AG04450 (cell line): ENCODE results near the gene PRKAG2. TPM values are rescaled to one million over a fixed set of nuclear protein-coding genes. Genes with fewer than 3 reads are reported as not detected.

Experiments used
- CTCF ChIA-PET: fragments of 300-600, 350-600 bp; formaldehyde crosslinking; extraction: SDS; loops from one replicate; lab custom pipeline; 2022; ENCODE audit warnings: antibody characterized with exemption, inconsistent platforms; lab: Charles Lee
- POLR2A ChIA-PET: fragments of 350-600 bp; formaldehyde crosslinking; extraction: SDS; loops from one replicate; lab custom pipeline; 2021; ENCODE audit warnings: antibody characterized with exemption, inconsistent platforms; lab: Yijun Ruan, JAX
- DNase-seq: peaks from one replicate; pipeline ENCODE4 v3.0.0-alpha.2; 2011; ENCODE audit warnings: low read depth, low spot score
- H3K27ac ChIP-seq: one replicate; pipeline ENCODE4 v1.5.1; 2012; ENCODE audit warnings: low read depth, low read length, control low read depth
- H3K27me3 ChIP-seq: one replicate; pipeline ENCODE4 v1.6.0; 2012; ENCODE audit warnings: low read length; ENCODE audit not compliant: control insufficient read depth, insufficient read depth
- H3K4me3 ChIP-seq: 2 replicates; pipeline ENCODE4 v1.5.1; 2011; ENCODE audit warnings: mild to moderate bottlenecking, low read depth, low read length, control low read depth
- H3K9me3 ChIP-seq: 2 replicates; pipeline ENCODE4 v1.5.1; 2012; ENCODE audit warnings: low read length; ENCODE audit not compliant: control insufficient read depth, insufficient read depth
- CTCF ChIP-seq: IDR thresholded peaks from 2 replicates; pipeline ENCODE4 v1.5.1; 2011; ENCODE audit warnings: low read depth, low read length, control low read depth, inconsistent platforms
- polyA plus RNA-seq: library from polyadenylated mRNA; depleted of rRNA; stranded (reverse); fragments of >200 nt; gene quantifications from 2 replicates; pipeline ENCODE4 v1.2.3, GENCODE V29; 2011

PRKAG2 gene
- polyA plus RNA-seq, 1 experiment = 45.0 TPM

- DNase-seq = no peak
- Histone ChIP-seq H3K27me3 (no peaks in the 10 kb centered on the region), H3K27ac (peak overlapping the region; percentile 80), H3K4me3 (no peak overlapping the region), H3K9me3 (no peaks in the 10 kb centered on the region; the same call in 1 of the 2 replicates)
- ChIA-PET CTCF (interaction anchor here (1.0 to 1.3 kb wide), 2 partner anchors 10 to 32 kb away, joined by 3 to 4 read pairs; no protein-coding TSS in a partner anchor), POLR2A (interaction anchor here (1.2 kb wide), 2 partner anchors 9 to 127 kb away, joined by 3 to 8 read pairs; no protein-coding TSS in a partner anchor)
- no peak for TF ChIP-seq CTCF
Measured at GRCh38 chr7:151726652-151727578, 150.0 kb downstream of the PRKAG2 start.

GRCh38 chr7:151725844-151726651, 150.9 kb downstream of the PRKAG2 start:
- H3K27ac ChIP-seq = no peak overlapping the region
- CTCF ChIA-PET = interaction anchor here (0.7 to 1.3 kb wide), 3 partner anchors 28 to 229 kb away, joined by 3 to 4 read pairs (median 3); no protein-coding TSS in a partner anchor
- no peak for TF ChIP-seq CTCF
- no peak overlapping the region for H3K4me3 ChIP-seq
- DNase-seq = no peak
- no peaks in the 10 kb centered on the region for H3K27me3 ChIP-seq
- no peaks in the 10 kb centered on the region; the same call in 1 of the 2 replicates for H3K9me3 ChIP-seq
- POLR2A ChIA-PET = no interaction called here

- no peak for DNase-seq
- no peak for TF ChIP-seq CTCF
- Histone ChIP-seq H3K9me3 (no peaks in the 10 kb centered on the region; the same call in 1 of the 2 replicates), H3K27me3 (no peaks in the 10 kb centered on the region), H3K27ac (no peak overlapping the region), H3K4me3 (no peak overlapping the region)
- CTCF ChIA-PET = interaction anchor here (0.7 to 1.3 kb wide), 2 partner anchors 29 to 228 kb away, joined by 3 read pairs; no protein-coding TSS in a partner anchor
- POLR2A ChIA-PET = no interaction called here
Measured at GRCh38 chr7:151724920-151725584, 151.9 kb downstream of the PRKAG2 start.

GRCh38 chr7:151724250-151724915, 152.5 kb downstream of the PRKAG2 start:
- Histone ChIP-seq H3K9me3 (no peaks in the 10 kb centered on the region; the same call in 1 of the 2 replicates), H3K4me3 (no peak overlapping the region), H3K27me3 (no peaks in the 10 kb centered on the region), H3K27ac (no peak overlapping the region)
- CTCF ChIA-PET = no interaction called here
- no peak for TF ChIP-seq CTCF
- DNase-seq = no peak
- POLR2A ChIA-PET = no interaction called here
